ENCODE data around the gene FAAP24.
"Not testable (repeated sequence)": the region's sequence is repeated elsewhere in the genome, so short reads cannot be mapped to it uniquely, and the experiment has no call there.

The FAAP24 gene

GRCh38 chr19:32971715-32972540 is at the start of gene FAAP24, which contains the start of gene CEP89:
TSS of gene FAAP24 (plus strand) at chr19:32972242. CDS start at chr19:32973197, 955 bp downstream.
TSS of gene CEP89 (minus strand) at chr19:32971958. CDS start at chr19:32971874, 84 bp downstream.
- peak; percentile 100 for DNase-seq

GRCh38 chr19:32924200-32924599 is 47.8 kb upstream of the FAAP24 start:
- DNase-seq, result no peak

- DNase-seq, result no peak
These were observed 43.2 kb upstream of the FAAP24 start for GRCh38 chr19:32928806-32929205.

- DNase-seq, result no peak
These were observed 41.5 kb upstream of the FAAP24 start for GRCh38 chr19:32930567-32930966.

- no peak for DNase-seq
These were observed 38.5 kb upstream of the FAAP24 start for GRCh38 chr19:32933571-32933970.

GRCh38 chr19:32935629-32936028 is 36.4 kb upstream of the FAAP24 start:
- DNase-seq, result no peak

GRCh38 chr19:32936065-32936464 is 36.0 kb upstream of the FAAP24 start:
- DNase-seq, result no peak

GRCh38 chr19:32941273-32941672 is 30.8 kb upstream of the FAAP24 start:
- not testable (repeated sequence) for DNase-seq

- no peak for DNase-seq
These were observed 26.8 kb upstream of the FAAP24 start for GRCh38 chr19:32945260-32945659.

- no peak for DNase-seq
These were observed 5.3 kb upstream of the FAAP24 start for GRCh38 chr19:32966750-32967149.

- DNase-seq, result no peak
These were observed 2.5 kb upstream of the FAAP24 start for GRCh38 chr19:32969549-32969948.

GRCh38 chr19:32971012-32971595 is 938 bp upstream of the FAAP24 start:
- DNase-seq, result no peak

- DNase-seq, result peak; percentile 32
These were observed 4.3 kb downstream of the FAAP24 start for GRCh38 chr19:32976223-32976805.

GRCh38 chr19:32977280-32977679 is 5.2 kb downstream of the FAAP24 start:
- no peak for DNase-seq

GRCh38 chr19:32977813-32978212 is 5.8 kb downstream of the FAAP24 start:
- DNase-seq, result not testable (repeated sequence)

GRCh38 chr19:32979807-32980206 is 7.8 kb downstream of the FAAP24 start:
- DNase-seq, result not testable (repeated sequence)

GRCh38 chr19:32982488-32982887 is 10.4 kb downstream of the FAAP24 start:
- not testable (repeated sequence) for DNase-seq

GRCh38 chr19:32988254-32988653 is 16.2 kb downstream of the FAAP24 start:
- not testable (repeated sequence) for DNase-seq

- DNase-seq, result no peak
These were observed 16.7 kb downstream of the FAAP24 start for GRCh38 chr19:32988724-32989123.

GRCh38 chr19:32995966-32996365 is 23.9 kb downstream of the FAAP24 start:
- DNase-seq, result not testable (repeated sequence)

GRCh38 chr19:32997061-32997464 is 25.0 kb downstream of the FAAP24 start:
- not testable (repeated sequence) for DNase-seq

- DNase-seq, result no peak
These were observed 25.8 kb downstream of the FAAP24 start for GRCh38 chr19:32997716-32998355.

- no peak for DNase-seq
These were observed 26.7 kb downstream of the FAAP24 start for GRCh38 chr19:32998722-32999121.
